Measurements from ENCODE around the gene CZIB.

CZIB gene

DNA sequence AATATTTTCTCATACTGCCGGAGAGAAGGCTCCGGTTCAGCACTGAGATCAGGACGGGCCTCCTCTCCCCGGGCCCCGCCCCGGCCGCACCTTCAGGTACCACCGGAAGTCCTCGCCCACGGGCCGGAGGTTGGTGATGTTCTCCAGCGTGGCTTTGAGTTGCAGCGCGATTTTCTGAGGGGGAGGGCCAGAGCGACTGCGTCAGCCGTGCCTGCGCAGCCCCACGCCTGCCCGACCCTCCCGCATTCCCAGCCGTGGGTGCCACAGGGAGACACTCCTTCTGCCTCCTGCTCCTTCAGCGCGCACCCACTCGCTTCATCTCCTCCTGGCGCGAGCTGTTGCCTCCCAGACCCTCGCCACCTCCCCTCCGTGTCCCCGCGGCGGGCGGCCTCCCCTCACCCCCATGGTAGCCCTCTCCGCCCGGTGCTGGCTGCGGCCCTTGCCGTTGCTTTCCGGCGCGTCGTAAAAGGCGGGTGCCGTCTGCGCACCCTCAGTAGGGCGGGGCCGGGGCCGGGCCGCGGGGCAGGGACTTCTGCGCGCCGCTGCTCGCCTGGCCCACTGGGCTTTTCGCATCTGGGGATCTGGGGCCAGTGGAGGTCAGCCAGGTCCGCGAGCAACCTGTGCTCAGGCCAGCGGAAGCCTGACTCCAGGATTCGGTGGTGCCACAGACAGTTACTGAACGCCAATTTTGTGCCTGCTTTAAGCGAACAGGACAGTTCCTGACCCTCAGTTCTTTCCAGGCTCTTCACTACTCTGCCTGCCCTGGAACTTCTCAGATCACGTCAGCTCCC, at the start of gene CZIB:
CZIB (minus strand) TSS at position 464 of the 791 bp plus-strand sequence; CDS start at position 405, 59 bp downstream.
- peak; percentile 98 for DNase-seq (ENCODE audit: low spot score)

- no peak for DNase-seq (ENCODE audit: low spot score)
Measured at GRCh38 chr1:53270107-53270506, 49.7 kb upstream of the CZIB start.

DNA sequence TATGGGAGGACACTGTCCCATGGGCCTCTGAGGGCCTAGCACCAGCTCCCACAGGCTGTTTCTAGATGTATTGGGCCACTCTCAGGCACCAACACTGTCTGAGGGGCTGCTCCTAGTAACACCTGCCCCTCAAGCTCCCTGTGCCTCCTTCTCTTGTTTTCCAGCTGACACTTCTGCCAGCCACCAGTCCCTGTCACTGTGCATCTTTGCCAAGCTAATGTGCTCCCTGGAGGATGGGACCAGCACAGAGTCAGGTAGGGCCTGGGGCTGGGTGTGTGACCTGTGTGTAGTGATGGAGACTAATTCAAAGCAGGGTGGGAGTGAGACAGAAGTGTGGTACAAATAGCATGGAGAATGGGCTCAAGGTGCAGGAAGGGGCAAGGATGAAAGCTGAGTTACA, 47.3 kb upstream of the CZIB start:
- no peak for DNase-seq (ENCODE audit: low spot score)

- DNase-seq (ENCODE audit: low spot score), result peak; percentile 31
Measured at GRCh38 chr1:53266038-53266437, 45.6 kb upstream of the CZIB start.

- DNase-seq (ENCODE audit: low spot score), result peak; percentile 36
Measured at GRCh38 chr1:53265581-53265980, 45.1 kb upstream of the CZIB start.

- DNase-seq (ENCODE audit: low spot score), result no peak
Measured at GRCh38 chr1:53264048-53264447, 43.6 kb upstream of the CZIB start.

DNA sequence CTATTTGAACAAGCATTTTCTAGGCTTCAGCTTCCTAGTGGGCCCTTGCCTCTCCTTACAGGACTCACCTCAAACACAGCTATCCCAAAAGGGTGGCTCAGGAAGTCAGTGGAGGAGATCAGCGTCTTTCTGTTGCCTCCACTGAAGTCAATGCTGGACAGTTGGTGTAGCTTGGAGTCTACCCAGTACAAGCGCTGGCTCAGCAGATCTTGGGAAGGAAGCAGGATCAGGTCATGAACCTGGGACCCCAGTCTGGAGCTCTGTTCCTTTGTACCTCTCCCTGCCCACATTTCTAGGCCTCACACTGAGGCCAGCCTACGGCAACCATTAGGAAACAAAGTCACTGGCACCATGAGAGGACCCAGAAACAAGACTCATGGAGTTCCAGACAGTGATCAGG, 41.6 kb upstream of the CZIB start:
- no peak for DNase-seq (ENCODE audit: low spot score)

DNA sequence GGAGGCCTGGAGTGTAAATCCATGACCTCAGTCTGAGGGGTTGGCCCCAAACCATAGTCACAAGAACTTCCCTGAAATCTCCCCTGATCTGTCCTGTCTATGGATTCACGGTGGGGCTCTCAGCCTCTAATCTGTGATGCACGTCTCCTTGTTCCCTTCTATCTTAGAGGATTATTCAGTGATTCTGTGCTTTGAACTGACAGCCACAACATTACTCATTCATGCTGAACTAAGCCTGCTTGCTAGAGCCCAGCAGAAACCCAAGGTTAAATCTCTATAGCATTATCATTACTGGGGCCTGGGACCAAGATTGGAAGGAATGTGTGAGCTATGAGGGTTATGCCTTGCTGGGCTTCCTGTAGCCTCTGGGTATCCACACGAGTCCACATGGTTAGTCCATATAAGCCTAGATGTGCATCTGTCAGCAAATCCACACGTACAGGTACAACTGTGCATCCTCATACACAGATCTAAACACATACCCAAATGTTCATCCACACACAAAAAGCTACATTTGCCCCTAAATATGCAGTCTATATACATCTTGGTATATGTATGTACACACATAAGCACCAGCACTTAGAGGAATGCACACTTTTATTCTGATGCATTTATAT, 40.3 kb upstream of the CZIB start:
- DNase-seq (ENCODE audit: low spot score), result no peak

DNA sequence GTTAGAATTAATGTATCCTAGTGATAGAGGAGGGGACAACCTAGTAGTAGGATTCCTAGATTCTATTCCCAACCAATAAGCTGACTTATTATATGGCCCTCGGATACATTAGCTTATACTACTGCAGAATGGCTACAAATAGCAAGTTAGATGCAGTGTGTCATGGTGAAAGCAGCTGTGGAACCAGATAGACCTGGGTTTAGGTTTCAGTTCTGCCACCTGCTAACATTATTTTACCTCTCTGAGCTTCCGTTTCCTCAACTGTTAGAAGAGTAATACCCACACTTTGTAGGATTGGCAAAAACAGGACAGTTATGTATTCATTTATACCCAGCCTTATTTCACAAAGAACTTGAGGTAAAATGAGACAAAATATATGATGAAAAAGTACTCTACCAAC, 39.5 kb upstream of the CZIB start:
- DNase-seq (ENCODE audit: low spot score), result no peak

DNA sequence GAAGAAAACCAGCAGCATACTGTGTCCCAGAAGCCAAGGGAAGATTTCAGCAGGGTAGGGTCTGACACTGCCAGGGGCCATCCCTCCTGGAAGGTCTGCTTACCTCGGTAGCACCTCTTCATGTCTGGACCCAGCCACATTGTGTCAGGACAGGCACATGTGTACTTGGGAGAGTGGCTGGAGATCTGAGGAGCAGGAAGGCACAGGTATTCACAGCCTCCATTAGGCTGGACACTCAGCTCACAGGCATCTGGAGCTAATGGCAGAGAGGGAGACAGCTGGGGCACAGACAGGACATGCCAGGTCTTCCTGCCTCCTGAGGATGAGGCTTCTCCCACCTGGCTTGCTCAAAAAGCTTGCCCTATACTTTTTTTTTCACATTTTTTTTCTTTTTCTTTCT, 37.8 kb upstream of the CZIB start:
- no peak for DNase-seq (ENCODE audit: low spot score)

- no peak for DNase-seq (ENCODE audit: low spot score)
Measured at GRCh38 chr1:53257454-53258081, 37.1 kb upstream of the CZIB start.

GRCh38 chr1:53256511-53257453, 36.3 kb upstream of the CZIB start:
- no peak for DNase-seq (ENCODE audit: low spot score)

DNA sequence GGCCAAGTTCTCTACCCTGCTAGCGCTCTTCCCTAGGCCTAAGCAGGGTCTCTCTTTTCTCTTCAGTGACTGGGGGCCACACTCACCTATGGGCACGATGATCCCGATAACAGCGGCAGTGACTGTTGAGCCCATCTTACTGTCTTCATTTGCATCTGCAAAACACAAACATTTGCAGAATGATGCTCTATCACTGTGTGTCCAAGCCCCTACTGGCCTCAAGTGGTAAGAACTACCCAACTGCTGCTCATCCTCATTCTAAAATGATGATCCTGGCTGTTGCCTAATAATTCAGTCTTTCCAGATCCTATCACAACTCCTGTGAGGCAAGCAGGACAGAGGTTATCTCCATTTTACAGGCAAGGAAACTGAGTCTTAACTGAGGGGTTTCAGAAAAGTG, 34.6 kb upstream of the CZIB start:
- no peak for DNase-seq (ENCODE audit: low spot score)

GRCh38 chr1:53254011-53254640, 33.7 kb upstream of the CZIB start:
- no peak for DNase-seq (ENCODE audit: low spot score)

DNA sequence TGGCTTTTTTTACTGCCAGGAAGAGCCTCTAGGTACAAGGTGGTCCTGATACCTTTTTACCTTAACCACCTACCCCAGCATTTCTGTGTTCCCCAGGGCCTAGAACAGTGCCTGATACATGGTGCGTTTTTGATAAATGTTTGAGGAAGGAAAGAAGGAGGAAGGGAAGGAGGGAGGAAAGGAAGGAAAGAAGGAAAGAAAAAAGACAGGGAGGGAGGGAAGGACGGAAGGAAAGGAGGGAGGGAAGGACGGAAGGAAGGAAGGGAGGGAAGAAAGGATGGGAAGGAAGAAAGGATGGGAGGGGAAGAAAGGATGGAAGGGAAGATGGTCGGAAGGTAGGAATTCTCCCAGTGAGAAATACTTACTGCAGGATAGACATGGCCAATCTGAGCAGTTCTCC, 29.9 kb upstream of the CZIB start:
- DNase-seq (ENCODE audit: low spot score), result no peak

- DNase-seq (ENCODE audit: low spot score), result no peak
Measured at GRCh38 chr1:53249706-53250105, 29.3 kb upstream of the CZIB start.

GRCh38 chr1:53246261-53247134, 26.1 kb upstream of the CZIB start:
- DNase-seq (ENCODE audit: low spot score), result peak; percentile 69

- no peak for DNase-seq (ENCODE audit: low spot score)
Measured at GRCh38 chr1:53244141-53244540, 23.7 kb upstream of the CZIB start.

GRCh38 chr1:53242381-53242780, 21.9 kb upstream of the CZIB start:
- no peak for DNase-seq (ENCODE audit: low spot score)

DNA sequence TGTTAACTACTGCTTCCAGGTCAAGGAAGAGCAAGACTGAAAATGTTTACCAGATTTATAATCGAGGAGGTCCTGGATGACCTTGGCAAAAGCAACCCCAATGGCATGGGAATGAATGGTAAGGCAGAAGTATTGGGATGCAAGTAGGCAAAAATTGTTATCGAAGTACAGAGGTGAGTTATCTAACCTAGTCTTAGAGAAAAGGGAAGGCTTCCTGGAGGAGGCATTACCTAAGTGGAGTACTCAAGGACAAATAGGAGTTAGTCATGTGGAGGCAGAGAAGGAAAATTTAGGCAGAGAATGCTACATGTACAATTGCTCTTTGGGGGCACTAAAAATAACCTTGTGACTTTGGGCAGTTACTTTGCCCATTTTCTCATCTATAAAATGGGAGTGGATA, 21.4 kb upstream of the CZIB start:
- no peak for DNase-seq (ENCODE audit: low spot score)

All from AG20443 (cell line).